Mesenteric fat pad (tissue), 1 donor: ENCODE data around the gene PSORS1C2. TPM values are rescaled to one million over a fixed set of nuclear protein-coding genes. Genes with fewer than 3 reads are reported as not detected.
"Not testable (repeated sequence)": the region's sequence is repeated elsewhere in the genome, so short reads cannot be mapped to it uniquely, and the experiment has no call there.

ENCODE experiments used
- DNase-seq: peaks from one replicate; pipeline ENCODE4 v3.0.0-alpha.2; 2020; ENCODE audit warnings: low spot score
- total RNA-seq: library from RNA; stranded (reverse); fragmentation: NEBNext Ultra II Directional; extraction: Animal tissue kit (Norgen Biotek cat#: 25700); gene quantifications from one replicate; pipeline ENCODE4 v1.2.1, GENCODE V29; 2021
- donor health status: DM: yes; HTN: yes; CAD: no.

The PSORS1C2 gene
- total RNA-seq, 1 donor from 2014 or later = not detected

DNA sequence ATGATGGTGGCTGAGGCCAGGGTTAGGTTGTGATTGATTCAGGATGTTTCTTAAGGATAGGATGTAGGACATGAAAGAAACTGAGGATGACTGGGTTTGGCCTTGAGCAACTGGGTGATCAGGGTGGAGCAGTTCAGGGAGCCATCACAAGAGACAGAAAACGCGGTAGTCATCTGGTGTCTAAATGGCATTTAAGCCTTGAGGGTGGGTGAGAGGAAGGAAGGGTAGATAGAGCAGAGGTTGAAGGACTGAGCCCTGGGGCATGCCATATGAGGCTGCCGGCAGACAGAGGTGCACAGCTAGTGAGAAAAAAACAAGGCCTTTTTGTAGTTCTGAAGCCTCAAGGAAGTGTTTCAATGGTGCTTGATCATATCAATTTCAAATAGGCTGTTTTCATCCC, 29.7 kb upstream of the PSORS1C2 start:
- no peak for DNase-seq

DNA sequence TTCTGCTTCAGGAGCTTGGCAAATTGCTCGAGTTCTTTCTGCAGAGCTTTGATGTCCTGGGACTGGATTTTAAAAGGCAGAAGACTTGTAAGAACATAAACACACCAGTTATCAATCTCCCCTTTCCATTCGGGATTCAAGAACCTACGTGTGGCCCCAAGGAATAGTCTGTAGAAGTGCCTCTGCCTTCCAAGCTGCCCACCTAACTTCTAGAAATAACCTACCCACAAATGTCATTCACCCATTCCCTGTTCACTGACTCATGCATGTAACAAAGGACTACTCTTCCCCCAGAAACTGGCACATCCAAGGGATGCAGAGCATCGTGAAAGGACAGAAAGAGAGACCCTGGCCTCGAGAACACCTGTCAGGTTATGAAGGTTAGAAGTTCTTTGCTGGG, 27.1 kb upstream of the PSORS1C2 start:
- DNase-seq = no peak

DNA sequence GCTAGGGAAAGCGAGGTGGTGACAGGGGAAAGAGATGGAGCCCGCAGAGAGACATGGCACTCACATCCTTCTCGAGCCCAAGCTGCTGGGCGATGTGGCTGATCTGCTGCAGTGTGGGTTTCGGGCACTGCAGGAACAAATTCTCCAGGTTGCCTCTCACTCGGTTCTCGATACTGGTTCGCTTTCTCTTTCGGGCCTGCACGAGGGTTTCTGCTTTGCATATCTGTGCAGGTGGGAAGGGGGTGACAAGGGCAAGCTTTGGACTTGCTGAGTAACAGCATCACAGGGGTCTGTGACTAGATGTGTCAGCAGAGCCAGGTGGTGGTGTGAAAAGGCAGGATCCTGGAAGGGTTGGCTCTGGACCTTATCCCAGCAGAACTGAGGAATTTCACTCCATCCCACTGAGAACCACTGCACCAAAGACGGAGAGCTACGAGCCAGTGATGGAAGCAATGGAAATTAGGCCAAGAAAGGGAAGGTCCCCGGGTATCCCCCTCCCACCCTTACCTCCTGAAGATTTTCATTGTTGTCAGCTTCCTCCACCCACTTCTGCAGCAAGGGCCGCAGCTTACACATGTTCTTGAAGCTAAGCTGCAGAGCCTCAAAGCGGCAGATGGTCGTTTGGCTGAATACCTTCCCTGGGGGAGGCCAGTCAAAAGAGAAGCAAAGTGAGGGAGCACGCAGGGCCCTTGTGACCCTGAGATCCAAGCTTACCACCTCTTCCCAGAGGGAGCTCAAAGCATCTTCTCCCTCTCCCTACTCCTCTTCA, 26.4 kb upstream of the PSORS1C2 start:
- DNase-seq = not testable (repeated sequence)

DNA sequence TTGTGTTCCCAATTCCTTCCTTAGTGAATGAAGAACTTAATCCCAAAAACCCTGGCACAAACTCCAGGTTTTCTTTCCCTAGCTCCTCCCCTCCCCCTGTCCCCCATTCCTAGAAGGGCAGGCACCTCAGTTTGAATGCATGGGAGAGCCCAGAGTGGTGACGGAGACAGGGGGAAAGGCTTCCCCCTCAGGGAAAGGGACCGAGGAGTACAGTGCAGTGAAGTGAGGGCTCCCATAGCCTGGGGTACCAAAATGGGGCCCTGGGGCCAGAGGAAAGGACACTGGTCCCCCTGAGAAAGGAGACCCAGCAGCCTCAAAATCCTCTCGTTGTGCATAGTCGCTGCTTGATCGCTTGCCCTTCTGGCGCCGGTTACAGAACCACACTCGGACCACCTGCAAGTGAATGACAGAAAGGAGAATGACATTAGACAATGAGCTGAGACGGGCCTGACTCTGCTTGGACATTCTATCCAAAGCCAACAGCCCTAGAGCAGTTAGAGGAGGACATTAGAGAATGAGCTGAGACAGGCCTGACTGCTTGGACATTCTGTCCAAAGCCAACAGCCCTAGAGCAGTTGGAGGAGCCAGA, 25.7 kb upstream of the PSORS1C2 start:
- not testable (repeated sequence) for DNase-seq

GRCh38 chr6:31163922-31164321, 25.1 kb upstream of the PSORS1C2 start:
- no peak for DNase-seq

GRCh38 chr6:31162463-31163165, 23.7 kb upstream of the PSORS1C2 start:
- no peak for DNase-seq

DNA sequence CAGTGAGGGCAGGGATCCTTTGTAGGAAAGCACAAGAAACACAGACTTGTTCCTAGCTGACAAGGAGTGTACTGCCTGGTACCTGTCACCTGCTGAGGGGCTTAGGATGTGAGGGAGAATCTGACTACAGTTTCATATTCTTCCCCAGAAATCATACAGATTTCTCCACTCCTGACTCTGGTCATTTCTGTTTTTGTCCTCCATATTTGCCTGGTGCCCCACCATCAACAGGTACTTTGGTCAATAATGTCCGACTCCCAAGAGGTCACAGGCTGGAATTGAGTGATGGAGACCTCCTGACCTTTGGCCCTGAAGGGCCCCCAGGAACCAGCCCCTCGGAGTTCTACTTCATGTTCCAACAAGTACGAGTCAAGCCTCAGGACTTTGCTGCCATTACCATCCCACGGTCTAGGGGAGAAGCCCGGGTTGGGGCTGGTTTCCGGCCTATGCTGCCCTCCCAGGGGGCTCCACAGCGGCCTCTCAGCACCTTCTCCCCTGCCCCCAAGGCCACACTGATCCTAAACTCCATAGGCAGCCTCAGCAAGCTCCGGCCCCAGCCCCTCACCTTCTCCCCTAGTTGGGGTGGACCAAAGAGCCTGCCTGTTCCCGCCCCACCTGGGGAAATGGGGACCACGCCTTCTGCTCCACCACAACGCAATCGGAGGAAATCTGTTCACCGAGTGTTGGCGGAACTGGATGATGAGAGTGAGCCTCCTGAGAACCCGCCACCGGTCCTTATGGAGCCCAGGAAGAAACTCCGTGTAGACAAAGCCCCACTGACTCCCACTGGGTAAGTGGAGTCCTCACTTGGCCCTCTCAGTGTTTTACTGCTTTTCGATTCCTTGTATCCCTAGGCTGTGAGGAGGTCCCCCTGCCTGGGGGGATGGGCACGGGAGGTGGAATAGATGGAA, 22.6 kb upstream of the PSORS1C2 start:
- DNase-seq = no peak

DNA sequence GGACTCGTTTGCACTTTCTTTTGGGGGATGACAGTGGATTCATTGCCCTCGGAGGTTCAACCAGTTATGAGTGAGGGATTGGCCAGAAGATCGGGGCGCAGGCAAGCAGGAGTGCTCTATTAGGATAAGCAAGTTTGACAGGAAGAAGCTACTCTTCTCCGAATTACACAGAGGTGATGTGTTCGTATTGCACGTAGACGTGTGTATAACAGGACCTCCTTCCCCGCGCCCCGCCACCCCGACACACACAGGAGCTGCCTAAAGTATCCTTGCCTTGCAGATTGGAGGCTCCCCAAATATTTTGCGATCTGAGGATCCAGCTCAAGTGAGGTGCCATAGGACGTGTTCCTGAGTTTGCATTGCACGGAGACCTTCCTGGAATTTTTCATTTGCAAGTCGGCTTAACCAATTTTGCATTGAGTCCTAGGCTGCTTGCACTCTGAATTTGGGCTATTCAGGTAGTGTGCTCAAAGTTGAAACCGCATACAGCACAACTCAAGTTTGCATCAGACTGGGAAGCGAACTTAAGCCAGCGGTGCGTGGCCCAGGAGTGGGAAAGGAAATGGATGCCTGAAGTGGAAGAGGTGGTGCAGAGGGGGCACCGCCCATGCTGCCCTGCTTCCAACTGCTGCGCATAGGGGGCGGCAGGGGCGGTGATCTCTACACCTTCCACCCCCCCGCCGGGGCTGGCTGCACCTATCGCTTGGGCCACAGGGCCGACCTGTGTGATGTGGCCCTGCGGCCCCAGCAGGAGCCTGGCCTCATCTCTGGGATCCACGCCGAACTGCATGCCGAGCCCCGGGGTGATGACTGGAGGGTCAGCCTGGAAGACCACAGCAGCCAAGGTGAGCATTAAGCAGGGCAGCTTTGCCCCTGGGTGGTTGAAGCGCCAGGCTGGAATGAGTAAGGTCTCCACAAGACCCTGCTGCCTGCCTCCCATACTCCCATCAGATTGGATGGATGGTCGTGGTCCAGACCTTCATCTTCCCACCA, 20.3 kb upstream of the PSORS1C2 start:
- no peak for DNase-seq

GRCh38 chr6:31158140-31158862, 19.4 kb upstream of the PSORS1C2 start, which contains the start of gene TCF19:
Gene TCF19 (plus strand): TSS chr6:31158589. CDS start chr6:31159470, 881 bp downstream.
- DNase-seq = peak; percentile 99

DNA sequence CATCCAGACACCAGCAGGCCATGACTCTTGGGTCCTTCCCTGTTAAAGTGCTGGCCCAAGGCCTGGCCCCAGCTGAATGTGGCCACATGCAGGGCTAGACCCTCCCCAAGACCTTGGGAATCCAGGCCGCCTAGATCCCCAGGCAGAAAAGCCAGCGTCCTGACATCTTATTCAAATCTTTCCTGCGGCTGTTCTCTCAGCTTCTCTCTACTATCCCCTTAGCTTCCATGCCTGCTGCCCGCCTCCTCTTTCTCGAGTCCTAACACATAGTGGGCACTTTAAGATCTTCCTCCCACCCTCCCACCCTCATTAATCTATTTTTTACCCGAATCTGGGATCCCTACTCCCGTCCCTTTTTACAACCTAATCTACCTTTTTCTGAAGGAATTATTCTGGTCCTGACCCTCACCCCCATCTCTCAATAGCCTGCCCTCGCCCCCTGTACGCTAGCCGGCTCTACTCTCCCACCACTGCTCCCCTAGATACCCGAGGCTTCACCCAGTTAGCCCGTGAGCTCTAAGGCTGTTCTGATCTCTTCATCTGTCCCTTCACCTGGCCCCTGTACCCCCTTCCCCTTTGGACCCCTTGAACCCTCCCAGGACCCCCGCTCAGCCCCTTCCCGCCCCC, 18.8 kb upstream of the PSORS1C2 start, which contains the start of gene CCHCR1:
Gene CCHCR1, minus strand, starts transcription at position 290 of the 627 bp plus-strand sequence. Its CDS starts 202 bp downstream, at position 88.
- no peak for DNase-seq

GRCh38 chr6:31156641-31157040, 17.8 kb upstream of the PSORS1C2 start:
- DNase-seq = no peak

GRCh38 chr6:31154436-31154835, 15.6 kb upstream of the PSORS1C2 start:
- no peak for DNase-seq

- no peak for DNase-seq
These were observed 13.9 kb upstream of the PSORS1C2 start for GRCh38 chr6:31152781-31153180.

DNA sequence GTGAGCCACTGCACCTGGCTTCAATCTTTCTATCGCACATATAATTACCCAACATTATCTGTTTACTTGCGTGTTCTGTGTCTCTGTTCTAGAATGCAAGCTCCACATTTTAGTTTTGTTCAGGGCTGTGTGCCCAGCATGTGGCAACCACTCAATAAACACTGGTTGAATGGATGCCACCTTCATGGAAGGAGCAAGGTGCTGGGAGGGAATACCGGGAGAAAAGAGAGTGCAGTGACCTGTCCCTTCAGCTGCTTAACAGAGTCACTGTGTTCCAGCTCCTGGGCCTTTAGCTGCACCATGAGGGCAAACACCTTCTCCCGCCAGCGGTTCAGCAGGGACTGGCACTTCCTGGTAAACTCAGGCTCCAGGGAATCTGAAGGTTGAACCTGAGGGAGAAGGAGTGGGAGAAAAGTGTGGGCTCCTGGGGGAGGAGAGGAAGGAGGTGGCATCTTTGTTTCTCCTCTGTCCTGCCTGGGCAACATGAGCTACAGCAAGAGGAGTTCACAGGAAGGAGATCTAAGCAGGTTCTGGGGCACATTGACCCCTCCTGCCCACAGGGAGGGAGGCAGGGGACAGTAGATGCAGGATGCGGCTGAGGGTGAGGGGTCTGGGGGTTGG, 11.1 kb upstream of the PSORS1C2 start:
- no peak for DNase-seq

DNA sequence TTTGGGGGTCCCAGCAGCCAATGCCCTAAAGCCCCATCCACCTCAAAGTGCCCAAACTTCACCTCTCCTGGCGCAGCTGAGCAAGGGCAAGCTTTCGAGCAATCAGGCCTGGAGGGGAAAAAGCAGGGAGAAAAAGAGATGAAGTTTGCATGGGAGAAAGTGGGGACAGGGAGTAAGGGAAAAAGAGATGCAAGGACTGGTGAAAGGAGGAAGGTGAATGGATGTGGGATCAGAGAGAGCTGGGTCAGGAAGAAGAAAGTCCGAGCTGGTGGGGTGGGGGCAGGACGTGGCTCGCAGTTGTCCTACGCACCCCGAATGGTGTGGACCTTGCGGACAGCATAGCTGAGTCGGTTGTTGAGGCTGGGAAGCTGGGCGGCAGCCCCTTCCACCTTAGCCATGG, 6.5 kb upstream of the PSORS1C2 start:
- no peak for DNase-seq

- no peak for DNase-seq
These were observed 6.1 kb upstream of the PSORS1C2 start for GRCh38 chr6:31144970-31145340.

GRCh38 chr6:31144296-31144969, 5.6 kb upstream of the PSORS1C2 start:
- DNase-seq = no peak

DNA sequence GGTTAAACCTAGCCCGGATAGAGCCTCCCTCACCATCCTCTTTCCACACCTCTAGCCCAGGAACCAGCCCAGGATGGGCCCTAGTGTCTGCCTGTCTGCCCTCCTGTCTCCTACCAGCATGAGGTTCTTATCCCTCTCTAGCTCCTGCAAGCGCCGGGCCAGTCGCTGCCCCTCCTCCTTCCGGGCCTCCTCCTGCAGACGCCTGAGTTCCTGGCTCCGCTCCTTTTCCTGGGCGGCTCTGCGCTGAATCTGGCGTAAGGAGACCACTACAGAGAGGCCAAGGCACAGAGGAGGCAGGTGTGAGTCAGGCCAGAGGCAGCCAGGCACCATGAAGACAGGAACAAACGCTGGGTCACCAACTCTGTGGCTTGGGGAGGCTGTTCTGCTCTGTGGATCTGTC, 4.3 kb upstream of the PSORS1C2 start:
- DNase-seq = no peak
